Mesothelial cell of epicardium (in vitro differentiated cells): ENCODE data around the gene LRGUK. TPM values are rescaled to one million over a fixed set of nuclear protein-coding genes. Genes with fewer than 3 reads are reported as not detected.

Source experiments
- DNase-seq, 2 experiments: peaks; one replicate each; pipeline ENCODE4 v3.0.0; 2021; ENCODE audit warnings: low spot score in 2 of 2; ENCODE audit not compliant: unreplicated experiment in 2 of 2
- H3K27ac Mint-ChIP-seq: 2 replicates; pipeline ENCODE4 v1.8.0; 2021; ENCODE audit warnings: mixed read lengths
- H3K27me3 Mint-ChIP-seq: 2 replicates; pipeline ENCODE4 v1.8.0; 2021; ENCODE audit warnings: low read depth, mixed read lengths
- H3K36me3 Mint-ChIP-seq: 2 replicates; pipeline ENCODE4 v1.8.0; 2021; ENCODE audit warnings: mixed read lengths
- H3K4me1 Mint-ChIP-seq: 2 replicates; pipeline ENCODE4 v1.8.0; 2021; ENCODE audit warnings: mixed read lengths
- H3K4me3 Mint-ChIP-seq: 2 replicates; pipeline ENCODE4 v1.8.0; 2021; ENCODE audit warnings: mild to moderate bottlenecking, moderate library complexity, mixed read lengths
- H3K9me3 Mint-ChIP-seq: 2 replicates; pipeline ENCODE4 v1.8.0; 2021; ENCODE audit warnings: mixed read lengths
- total RNA-seq: library from RNA; stranded (reverse); gene quantifications from 3 replicates; pipeline ENCODE4 v1.2.1, GENCODE V29; 2021
- TF ChIP-seq, protein P1 (sequence below): fragments of 200-600 bp; sonication (generic); IDR thresholded peaks from one replicate; pipeline ENCODE4 v1.5.0; 2021; ENCODE audit warnings: antibody characterized with exemption; ENCODE audit not compliant: unreplicated experiment

The LRGUK gene
- total RNA-seq, 1 donor from 2014 or later = 0.96 TPM

DNA sequence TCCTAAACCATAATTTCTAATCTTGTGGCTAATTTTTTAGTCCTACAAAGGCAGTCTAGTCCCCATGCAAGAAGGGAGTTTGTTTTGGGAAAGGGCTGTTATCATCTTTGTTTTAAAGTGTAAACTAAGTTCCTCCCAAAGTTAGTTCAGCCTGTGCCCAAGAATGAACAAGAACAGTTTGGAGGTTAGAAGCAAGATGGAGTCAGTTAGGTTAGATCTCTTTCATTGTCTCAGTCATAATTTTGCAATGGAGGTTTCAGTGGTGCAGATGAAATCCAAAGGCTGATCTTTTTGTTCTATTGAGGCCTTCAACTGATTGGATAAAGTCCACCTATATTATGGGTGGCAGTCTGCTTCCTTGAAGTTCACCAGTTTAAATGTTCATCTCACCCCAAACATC, 68.1 kb downstream of the LRGUK start:
- no peak for DNase-seq
- H3K27me3 Mint-ChIP-seq = no peaks in the 10 kb centered on the region
- no peak overlapping the region for H3K4me3 Mint-ChIP-seq
- H3K27ac Mint-ChIP-seq = no peak overlapping the region
- H3K36me3 Mint-ChIP-seq = no peaks in the 10 kb centered on the region
- no peaks in the 10 kb centered on the region for H3K4me1 Mint-ChIP-seq
- TF ChIP-seq, protein P1, sequence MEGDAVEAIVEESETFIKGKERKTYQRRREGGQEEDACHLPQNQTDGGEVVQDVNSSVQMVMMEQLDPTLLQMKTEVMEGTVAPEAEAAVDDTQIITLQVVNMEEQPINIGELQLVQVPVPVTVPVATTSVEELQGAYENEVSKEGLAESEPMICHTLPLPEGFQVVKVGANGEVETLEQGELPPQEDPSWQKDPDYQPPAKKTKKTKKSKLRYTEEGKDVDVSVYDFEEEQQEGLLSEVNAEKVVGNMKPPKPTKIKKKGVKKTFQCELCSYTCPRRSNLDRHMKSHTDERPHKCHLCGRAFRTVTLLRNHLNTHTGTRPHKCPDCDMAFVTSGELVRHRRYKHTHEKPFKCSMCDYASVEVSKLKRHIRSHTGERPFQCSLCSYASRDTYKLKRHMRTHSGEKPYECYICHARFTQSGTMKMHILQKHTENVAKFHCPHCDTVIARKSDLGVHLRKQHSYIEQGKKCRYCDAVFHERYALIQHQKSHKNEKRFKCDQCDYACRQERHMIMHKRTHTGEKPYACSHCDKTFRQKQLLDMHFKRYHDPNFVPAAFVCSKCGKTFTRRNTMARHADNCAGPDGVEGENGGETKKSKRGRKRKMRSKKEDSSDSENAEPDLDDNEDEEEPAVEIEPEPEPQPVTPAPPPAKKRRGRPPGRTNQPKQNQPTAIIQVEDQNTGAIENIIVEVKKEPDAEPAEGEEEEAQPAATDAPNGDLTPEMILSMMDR = no peak
- H3K9me3 Mint-ChIP-seq = no peaks in the 10 kb centered on the region

DNA sequence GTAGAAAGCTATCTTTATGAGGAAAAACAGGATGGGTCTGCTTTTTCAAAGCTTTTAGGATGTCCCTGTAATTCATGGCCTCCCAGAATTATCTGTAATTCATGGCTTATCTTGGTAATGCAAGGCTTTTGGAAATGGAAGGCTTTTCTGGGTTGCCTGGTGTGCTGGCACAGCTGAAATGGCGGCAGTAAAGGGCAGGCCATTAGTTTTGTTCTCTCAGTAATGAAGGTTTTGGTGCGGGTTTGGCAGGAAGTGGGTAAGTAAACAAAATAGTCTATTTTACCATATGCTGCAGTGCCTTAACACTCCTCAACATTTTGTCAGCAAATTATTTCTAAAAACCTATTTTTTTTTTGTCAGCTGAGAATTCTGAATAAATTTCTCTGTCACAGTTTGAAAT, 69.3 kb downstream of the LRGUK start:
- H3K9me3 Mint-ChIP-seq = no peaks in the 10 kb centered on the region
- no peaks in the 10 kb centered on the region for H3K27me3 Mint-ChIP-seq
- no peak for DNase-seq
- H3K36me3 Mint-ChIP-seq = no peaks in the 10 kb centered on the region
- no peak overlapping the region for H3K27ac Mint-ChIP-seq
- TF ChIP-seq, protein P1 = no peak
- no peak overlapping the region for H3K4me3 Mint-ChIP-seq
- no peaks in the 10 kb centered on the region for H3K4me1 Mint-ChIP-seq

DNA sequence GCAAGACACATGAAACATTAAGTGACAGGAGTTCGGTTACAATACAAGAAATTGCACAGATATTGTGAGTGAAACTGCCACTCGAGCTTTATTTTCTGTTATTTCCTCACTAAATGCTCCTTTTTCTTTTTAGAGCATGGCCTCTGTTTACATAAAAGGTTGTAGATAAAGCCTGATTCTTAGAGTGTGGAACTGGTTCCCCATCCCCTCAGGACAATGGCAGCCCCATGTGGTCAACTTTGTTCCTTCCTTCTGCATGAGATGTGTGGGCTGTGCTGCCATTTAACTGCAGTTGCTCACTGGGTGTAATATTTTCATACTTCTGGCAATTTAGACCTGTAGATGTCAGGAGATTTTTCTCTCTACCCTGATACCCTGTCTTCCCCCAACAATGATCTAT, 70.2 kb downstream of the LRGUK start:
- H3K4me3 Mint-ChIP-seq = no peak overlapping the region
- H3K4me1 Mint-ChIP-seq = no peaks in the 10 kb centered on the region
- DNase-seq = no peak
- H3K27me3 Mint-ChIP-seq = no peaks in the 10 kb centered on the region
- TF ChIP-seq, protein P1 = no peak
- no peaks in the 10 kb centered on the region for H3K36me3 Mint-ChIP-seq
- H3K27ac Mint-ChIP-seq = no peak overlapping the region
- H3K9me3 Mint-ChIP-seq = no peaks in the 10 kb centered on the region

DNA sequence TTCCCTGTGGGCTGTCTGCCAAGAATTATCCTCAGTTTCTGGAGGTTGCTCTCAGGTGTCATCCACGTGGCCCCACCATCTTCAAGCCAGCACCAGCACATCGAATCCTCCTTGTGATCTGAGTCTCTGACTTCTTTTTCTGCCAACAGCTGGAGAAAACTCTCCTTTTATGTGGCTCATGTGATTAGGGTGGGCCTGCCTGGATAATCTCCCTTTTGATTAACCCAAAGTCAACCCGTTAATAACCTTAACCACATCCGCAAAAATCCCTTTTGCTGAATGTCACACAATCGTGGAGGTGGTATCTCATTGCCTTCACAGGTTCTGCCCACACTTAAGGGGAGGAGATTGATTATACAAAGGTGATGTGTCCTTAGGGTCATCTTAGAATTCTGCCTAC, 73.8 kb downstream of the LRGUK start:
- H3K27me3 Mint-ChIP-seq = peaks cover 2% of the 10 kb centered on the region
- TF ChIP-seq, protein P1 = no peak
- H3K4me1 Mint-ChIP-seq = no peaks in the 10 kb centered on the region
- no peaks in the 10 kb centered on the region for H3K36me3 Mint-ChIP-seq
- no peaks in the 10 kb centered on the region for H3K9me3 Mint-ChIP-seq
- DNase-seq = no peak
- no peak overlapping the region for H3K4me3 Mint-ChIP-seq
- H3K27ac Mint-ChIP-seq = no peak overlapping the region

DNA sequence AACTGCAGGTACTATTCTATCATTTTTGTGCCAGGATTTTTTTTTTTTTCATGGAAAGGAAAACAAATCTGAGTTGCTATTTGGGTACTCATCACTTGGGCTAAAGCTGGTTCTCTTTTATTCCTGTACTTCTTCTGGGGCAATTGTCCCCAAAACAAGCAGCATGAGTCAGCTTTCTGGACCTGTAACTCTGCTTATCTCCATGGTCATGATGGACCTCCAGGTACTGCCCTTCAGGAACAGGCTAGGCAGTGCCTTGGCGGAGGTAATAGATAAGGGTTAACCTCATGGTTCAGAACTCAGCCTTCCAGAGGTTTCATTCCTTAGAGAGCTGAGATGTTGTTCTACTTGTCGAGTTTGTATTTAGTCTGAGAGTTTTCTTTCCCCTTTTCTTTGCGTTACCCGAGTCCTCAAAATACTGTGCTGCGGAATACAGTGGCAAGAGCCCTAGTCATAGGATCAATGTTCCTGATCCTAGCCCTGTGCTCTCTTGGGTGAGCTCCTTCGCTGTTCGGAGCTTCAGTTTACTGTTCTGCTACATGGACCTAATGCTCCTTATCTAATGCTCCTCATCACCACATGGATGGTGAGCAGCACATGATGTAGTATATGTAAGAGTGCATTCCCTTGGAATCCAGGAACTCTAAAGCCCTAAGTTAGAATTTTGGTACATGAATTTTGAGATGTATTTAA, 74.6 kb downstream of the LRGUK start:
- Mint-ChIP-seq H3K27ac (no peak overlapping the region), H3K9me3 (no peaks in the 10 kb centered on the region), H3K4me3 (no peak overlapping the region), H3K27me3 (peaks cover 2% of the 10 kb centered on the region), H3K36me3 (no peaks in the 10 kb centered on the region), H3K4me1 (no peaks in the 10 kb centered on the region)
- TF ChIP-seq, protein P1 = no peak
- DNase-seq = no peak
